ENCODE measurements around the gene CCDC186. TPM values are rescaled to one million over a fixed set of nuclear protein-coding genes. Genes with fewer than 3 reads are reported as not detected.

The CCDC186 gene
- total RNA-seq, 1 experiment from 2014 or later, result 17.1 TPM

DNA sequence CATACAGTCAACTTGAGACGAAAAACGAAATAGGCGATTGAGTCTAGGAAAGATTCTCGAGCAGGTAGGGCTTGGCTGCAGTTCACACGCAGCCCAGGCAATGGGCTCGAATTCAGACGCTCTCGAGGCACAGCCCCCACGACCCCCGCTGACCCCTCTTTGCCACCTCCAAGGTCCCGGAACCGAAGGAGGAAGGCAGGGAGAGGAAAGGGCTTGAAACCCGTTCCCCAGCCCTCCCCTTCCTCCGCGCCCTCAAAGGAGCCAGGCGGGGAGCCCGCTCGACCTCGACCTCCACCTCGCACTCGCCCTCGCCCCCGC is 441 bp downstream of the CCDC186 start:
- DNase-seq (ENCODE audit: low read depth, low spot score) (no peak), ATAC-seq (no peak)
- peaks cover 37% of the 10 kb centered on the region for H3K79me2 ChIP-seq (ENCODE audit: insufficient read depth, low read length)
- POLR2A ChIA-PET, result interaction anchor here (0.9 kb wide), 1 partner anchor 19 kb away, joined by 4 read pairs; no protein-coding TSS in a partner anchor
- H3K9me3 ChIP-seq (ENCODE audit: control insufficient read depth in 1 of 2, insufficient read depth in 1 of 2, low read depth in 1 of 2, low read length in 2 of 2), result peaks cover 1 to 4% of the 10 kb centered on the region in 2 experiments; a peak in 2 of 4 replicates
- H3K9ac ChIP-seq (ENCODE audit: low read length), result peak overlapping the region; percentile 78
- H4K20me1 ChIP-seq (ENCODE audit: insufficient read depth), result no peaks in the 10 kb centered on the region
- no peaks in the 10 kb centered on the region for H3K36me3 ChIP-seq (ENCODE audit: control insufficient read depth in 1 of 2, insufficient read depth in 2 of 2, low read length in 2 of 2)
- intact Hi-C loops (cut with micrococcal nuclease), result no loop called here
- CTCF ChIA-PET, result interaction anchor here (0.7 to 0.8 kb wide), 2 partner anchors 469 to 494 kb away, joined by 3 read pairs; no protein-coding TSS in a partner anchor
- peak overlapping the region; percentile 90 for H3K4me2 ChIP-seq (ENCODE audit: low read length)
- H2AFZ ChIP-seq (ENCODE audit: low read depth, low read length, poor library complexity, severe bottlenecking), result peak overlapping the region; percentile 50
- RAD21 ChIA-PET (ENCODE audit: low non-redundant PET in 1 of 2, low total read pairs in 2 of 2, uncharacterized antibody in 2 of 2, unreplicated experiment in 2 of 2), result interaction anchor here in 1 of 2 experiments (0.6 kb wide), 1 partner anchor 395 kb away, joined by 8 read pairs; no protein-coding TSS in a partner anchor
- H3K4me1 ChIP-seq (ENCODE audit: control insufficient read depth in 1 of 2, insufficient read depth in 2 of 2, low read length in 2 of 2), result peaks cover 9 to 19% of the 10 kb centered on the region in 2 experiments; a peak in 3 of 4 replicates
- TF ChIP-seq, protein P1, sequence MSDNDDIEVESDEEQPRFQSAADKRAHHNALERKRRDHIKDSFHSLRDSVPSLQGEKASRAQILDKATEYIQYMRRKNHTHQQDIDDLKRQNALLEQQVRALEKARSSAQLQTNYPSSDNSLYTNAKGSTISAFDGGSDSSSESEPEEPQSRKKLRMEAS (IDR thresholded peaks at IDR 0.05), result no peak
- no peak for TF ChIP-seq JUND (IDR thresholded peaks at IDR 0.05)
- no peak for TF ChIP-seq FOSL1 (IDR thresholded peaks at IDR 0.05; ENCODE audit: low read depth)
- H3K27ac ChIP-seq (ENCODE audit: low read depth, low read length), result peak overlapping the region; percentile 54; the same call in 1 of the 2 replicates
- H3K27me3 ChIP-seq (ENCODE audit: insufficient read depth, low read length), result no peaks in the 10 kb centered on the region
- BruUV-seq (replicated peaks), result TSS peak; percentile 41
- H3K4me3 ChIP-seq (replicated peaks in 1 of 2; ENCODE audit: low read depth in 1 of 2, low read length in 2 of 2), result peak overlapping the region; percentile 91
- no peaks in the 10 kb centered on the region for H3K9me2 ChIP-seq (ENCODE audit: insufficient read depth)

DNA sequence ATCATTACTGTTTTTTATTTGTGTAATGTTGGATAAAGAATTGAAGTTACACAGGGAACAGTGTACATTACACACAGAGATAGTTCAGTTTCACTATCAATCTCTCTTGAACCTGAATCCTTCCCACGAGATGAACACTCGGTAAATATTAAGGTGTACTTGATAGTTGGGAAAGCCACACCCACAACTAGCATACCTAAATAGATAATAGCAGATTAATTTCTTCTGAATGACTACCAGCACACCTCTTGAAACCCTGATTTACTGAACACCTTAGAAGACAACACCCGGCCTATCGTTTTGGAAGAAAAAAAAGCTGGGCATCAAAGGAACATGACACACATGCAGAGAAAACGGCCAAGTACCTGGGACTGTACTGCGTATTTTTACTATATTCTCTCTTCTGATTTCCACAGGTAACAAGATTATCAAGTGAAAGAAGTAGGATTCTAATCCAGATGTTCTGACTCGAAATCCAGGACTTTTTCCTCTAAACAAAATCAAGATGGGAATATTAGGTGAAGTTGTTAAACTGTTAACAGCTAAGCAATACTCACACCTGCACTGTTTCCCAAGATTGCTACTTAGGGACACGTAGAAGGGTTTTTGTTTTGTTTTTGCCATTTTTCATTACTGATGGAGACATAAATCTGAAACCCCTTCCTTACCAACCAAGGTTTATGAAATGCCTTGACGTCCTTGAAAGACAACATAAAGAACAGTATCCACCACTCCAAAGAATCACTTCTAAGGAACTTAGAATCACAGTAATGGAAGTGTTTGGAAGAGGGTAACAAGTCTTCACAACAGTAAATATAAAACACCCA is 1.0 kb downstream of the CCDC186 start:
- H3K4me2 ChIP-seq (ENCODE audit: low read length), result peak overlapping the region; percentile 90
- no peak for ATAC-seq
- H3K4me1 ChIP-seq (ENCODE audit: control insufficient read depth in 1 of 2, insufficient read depth in 2 of 2, low read length in 2 of 2), result peaks cover 9 to 19% of the 10 kb centered on the region in 2 experiments; a peak in 3 of 4 replicates
- no peaks in the 10 kb centered on the region for H3K27me3 ChIP-seq (ENCODE audit: insufficient read depth, low read length)
- H3K9me2 ChIP-seq (ENCODE audit: insufficient read depth), result no peaks in the 10 kb centered on the region
- TF ChIP-seq TCF7L2 (IDR thresholded peaks at IDR 0.05; ENCODE audit: borderline replicate concordance, extremely low read depth, insufficient read depth, insufficient read length), result no peak
- TF ChIP-seq YY1 (IDR thresholded peaks at IDR 0.05; ENCODE audit: extremely low read depth, insufficient replicate concordance, low read depth, low read length), result no peak
- TF ChIP-seq SP1 (IDR thresholded peaks at IDR 0.05; ENCODE audit: low read depth), result no peak
- no peak for TF ChIP-seq CBX3 (IDR thresholded peaks at IDR 0.05; ENCODE audit: low read depth)
- TF ChIP-seq, protein P2, sequence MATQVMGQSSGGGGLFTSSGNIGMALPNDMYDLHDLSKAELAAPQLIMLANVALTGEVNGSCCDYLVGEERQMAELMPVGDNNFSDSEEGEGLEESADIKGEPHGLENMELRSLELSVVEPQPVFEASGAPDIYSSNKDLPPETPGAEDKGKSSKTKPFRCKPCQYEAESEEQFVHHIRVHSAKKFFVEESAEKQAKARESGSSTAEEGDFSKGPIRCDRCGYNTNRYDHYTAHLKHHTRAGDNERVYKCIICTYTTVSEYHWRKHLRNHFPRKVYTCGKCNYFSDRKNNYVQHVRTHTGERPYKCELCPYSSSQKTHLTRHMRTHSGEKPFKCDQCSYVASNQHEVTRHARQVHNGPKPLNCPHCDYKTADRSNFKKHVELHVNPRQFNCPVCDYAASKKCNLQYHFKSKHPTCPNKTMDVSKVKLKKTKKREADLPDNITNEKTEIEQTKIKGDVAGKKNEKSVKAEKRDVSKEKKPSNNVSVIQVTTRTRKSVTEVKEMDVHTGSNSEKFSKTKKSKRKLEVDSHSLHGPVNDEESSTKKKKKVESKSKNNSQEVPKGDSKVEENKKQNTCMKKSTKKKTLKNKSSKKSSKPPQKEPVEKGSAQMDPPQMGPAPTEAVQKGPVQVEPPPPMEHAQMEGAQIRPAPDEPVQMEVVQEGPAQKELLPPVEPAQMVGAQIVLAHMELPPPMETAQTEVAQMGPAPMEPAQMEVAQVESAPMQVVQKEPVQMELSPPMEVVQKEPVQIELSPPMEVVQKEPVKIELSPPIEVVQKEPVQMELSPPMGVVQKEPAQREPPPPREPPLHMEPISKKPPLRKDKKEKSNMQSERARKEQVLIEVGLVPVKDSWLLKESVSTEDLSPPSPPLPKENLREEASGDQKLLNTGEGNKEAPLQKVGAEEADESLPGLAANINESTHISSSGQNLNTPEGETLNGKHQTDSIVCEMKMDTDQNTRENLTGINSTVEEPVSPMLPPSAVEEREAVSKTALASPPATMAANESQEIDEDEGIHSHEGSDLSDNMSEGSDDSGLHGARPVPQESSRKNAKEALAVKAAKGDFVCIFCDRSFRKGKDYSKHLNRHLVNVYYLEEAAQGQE (IDR thresholded peaks at IDR 0.05; ENCODE audit: low read depth), result no peak
- no peak for TF ChIP-seq EZH2phosphoT487 (IDR thresholded peaks at IDR 0.05; ENCODE audit: borderline replicate concordance)
- TF ChIP-seq ELF1 (IDR thresholded peaks at IDR 0.05; ENCODE audit: borderline replicate concordance, low read depth), result no peak
- TF ChIP-seq EGR1 (IDR thresholded peaks at IDR 0.05; ENCODE audit: low read depth), result no peak
- TF ChIP-seq ZFX (IDR thresholded peaks at IDR 0.05), result no peak
- TF ChIP-seq RAD21 (IDR thresholded peaks at IDR 0.05; ENCODE audit: low read depth), result no peak
- TF ChIP-seq JUND (IDR thresholded peaks at IDR 0.05), result no peak
- TF ChIP-seq, protein P3, sequence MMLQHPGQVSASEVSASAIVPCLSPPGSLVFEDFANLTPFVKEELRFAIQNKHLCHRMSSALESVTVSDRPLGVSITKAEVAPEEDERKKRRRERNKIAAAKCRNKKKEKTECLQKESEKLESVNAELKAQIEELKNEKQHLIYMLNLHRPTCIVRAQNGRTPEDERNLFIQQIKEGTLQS (IDR thresholded peaks at IDR 0.05), result no peak
- H3K36me3 ChIP-seq (ENCODE audit: control insufficient read depth in 1 of 2, insufficient read depth in 2 of 2, low read length in 2 of 2), result no peaks in the 10 kb centered on the region
- intact Hi-C loops (cut with micrococcal nuclease), result no loop called here
- POLR2A ChIA-PET, result no interaction called here
- peak overlapping the region; percentile 54; the same call in 1 of the 2 replicates for H3K27ac ChIP-seq (ENCODE audit: low read depth, low read length)
- H3K9me3 ChIP-seq (ENCODE audit: control insufficient read depth in 1 of 2, insufficient read depth in 1 of 2, low read depth in 1 of 2, low read length in 2 of 2), result peaks cover 3 to 9% of the 10 kb centered on the region in 2 experiments; a peak in 2 of 4 replicates
- RAD21 ChIA-PET (ENCODE audit: low non-redundant PET in 1 of 2, low total read pairs in 2 of 2, uncharacterized antibody in 2 of 2, unreplicated experiment in 2 of 2), result no interaction called here
- H3K4me3 ChIP-seq (replicated peaks in 1 of 2; ENCODE audit: low read depth in 1 of 2, low read length in 2 of 2), result peak overlapping the region; percentile 91
- CTCF ChIA-PET, result no interaction called here
- peak overlapping the region; percentile 78 for H3K9ac ChIP-seq (ENCODE audit: low read length)
- no peaks in the 10 kb centered on the region for H4K20me1 ChIP-seq (ENCODE audit: insufficient read depth)
- peaks cover 41% of the 10 kb centered on the region for H3K79me2 ChIP-seq (ENCODE audit: insufficient read depth, low read length)
- no peak overlapping the region for H2AFZ ChIP-seq (ENCODE audit: low read depth, low read length, poor library complexity, severe bottlenecking)
- no peak for DNase-seq (ENCODE audit: low read depth, low spot score)
- no TSS peak for BruUV-seq (replicated peaks)
